OCI-LY1 (cell line): ENCODE data around the gene AHCYL1.

Experiments used
- H2AFZ ChIP-seq: fragments of 200-600 bp; sonication (generic), shearing (Covaris generic); 2 replicates; pipeline ENCODE4 v1.6.0; 2014; ENCODE audit warnings: antibody characterized with exemption, mild to moderate bottlenecking, low read length
- H3F3A ChIP-seq: fragments of 200-600 bp; sonication (generic), shearing (Covaris generic); 2 replicates; pipeline ENCODE4 v1.6.0; 2014; ENCODE audit warnings: mild to moderate bottlenecking, antibody characterized with exemption, low read length, moderate library complexity; ENCODE audit not compliant: insufficient read depth
- H3K27ac ChIP-seq: fragments of 200-600 bp; sonication (generic); 2 replicates; pipeline ENCODE4 v1.5.1; 2014; ENCODE audit warnings: low read length, mixed run types, mild to moderate bottlenecking, low read depth; ENCODE audit not compliant: poor library complexity, severe bottlenecking
- H3K27me3 ChIP-seq: fragments of 200-600 bp; sonication (generic); 2 replicates; pipeline ENCODE4 v1.6.0; 2014; ENCODE audit warnings: antibody characterized with exemption, mild to moderate bottlenecking, low read length, moderate library complexity; ENCODE audit not compliant: insufficient read depth
- H3K36me3 ChIP-seq: fragments of 200-600 bp; sonication (generic); 2 replicates; pipeline ENCODE4 v1.6.1; 2014; ENCODE audit warnings: mild to moderate bottlenecking, antibody characterized with exemption, low read length, moderate library complexity, mixed read lengths; ENCODE audit not compliant: insufficient read depth
- H3K4me1 ChIP-seq: fragments of 200-600 bp; sonication (generic); 2 replicates; pipeline ENCODE4 v1.5.1; 2014; ENCODE audit warnings: mild to moderate bottlenecking, low read length, moderate library complexity; ENCODE audit not compliant: insufficient read depth, severe bottlenecking
- H3K4me2 ChIP-seq: fragments of 200-600 bp; sonication (generic), shearing (Covaris generic); 2 replicates; pipeline ENCODE4 v1.6.1; 2014; ENCODE audit warnings: low read length
- H3K4me3 ChIP-seq: fragments of 200-600 bp; sonication (generic); 2 replicates; pipeline ENCODE4 v1.5.1; 2014; ENCODE audit warnings: low read length, low read depth, mild to moderate bottlenecking, mixed read lengths; ENCODE audit not compliant: poor library complexity, severe bottlenecking
- H3K79me2 ChIP-seq: fragments of 200-600 bp; shearing (Covaris generic); 2 replicates; pipeline ENCODE4 v1.6.1; 2016; ENCODE audit warnings: mixed run types, low read length, mixed read lengths; ENCODE audit not compliant: insufficient read depth
- H3K9ac ChIP-seq: fragments of 200-600 bp; sonication (generic), shearing (Covaris generic); 2 replicates; pipeline ENCODE4 v1.6.1; 2014; ENCODE audit warnings: mild to moderate bottlenecking, low read length, mixed read lengths
- H3K9me2 ChIP-seq: fragments of 200-600 bp; sonication (generic), shearing (Covaris generic); 2 replicates; pipeline ENCODE4 v1.6.1; 2014; ENCODE audit warnings: low read depth, mild to moderate bottlenecking, low read length, mixed read lengths
- H3K9me3 ChIP-seq: fragments of 200-600 bp; shearing (Covaris generic); 2 replicates; pipeline ENCODE4 v1.6.1; 2014; ENCODE audit warnings: low read length, mixed read lengths
- H4K20me1 ChIP-seq: fragments of 200-600 bp; sonication (generic), shearing (Covaris generic); 2 replicates; pipeline ENCODE4 v1.6.0; 2016; ENCODE audit warnings: mild to moderate bottlenecking, low read length; ENCODE audit not compliant: insufficient read depth
- EZH2 ChIP-seq: fragments of 200-600 bp; sonication (generic), shearing (Covaris generic); IDR thresholded peaks from 2 replicates; pipeline ENCODE4 v1.8.0; 2017; ENCODE audit warnings: borderline replicate concordance, mixed run types, mild to moderate bottlenecking, antibody characterized with exemption, low read length, moderate library complexity, mixed read lengths
- TF ChIP-seq, protein P1 (sequence below): fragments of 200-600 bp; sonication (generic), shearing (Covaris generic); IDR thresholded peaks from 2 replicates; pipeline ENCODE4 v1.5.1; 2017; ENCODE audit warnings: mild to moderate bottlenecking, antibody characterized with exemption, low read length, moderate library complexity, mixed read lengths

AHCYL1 gene

DNA sequence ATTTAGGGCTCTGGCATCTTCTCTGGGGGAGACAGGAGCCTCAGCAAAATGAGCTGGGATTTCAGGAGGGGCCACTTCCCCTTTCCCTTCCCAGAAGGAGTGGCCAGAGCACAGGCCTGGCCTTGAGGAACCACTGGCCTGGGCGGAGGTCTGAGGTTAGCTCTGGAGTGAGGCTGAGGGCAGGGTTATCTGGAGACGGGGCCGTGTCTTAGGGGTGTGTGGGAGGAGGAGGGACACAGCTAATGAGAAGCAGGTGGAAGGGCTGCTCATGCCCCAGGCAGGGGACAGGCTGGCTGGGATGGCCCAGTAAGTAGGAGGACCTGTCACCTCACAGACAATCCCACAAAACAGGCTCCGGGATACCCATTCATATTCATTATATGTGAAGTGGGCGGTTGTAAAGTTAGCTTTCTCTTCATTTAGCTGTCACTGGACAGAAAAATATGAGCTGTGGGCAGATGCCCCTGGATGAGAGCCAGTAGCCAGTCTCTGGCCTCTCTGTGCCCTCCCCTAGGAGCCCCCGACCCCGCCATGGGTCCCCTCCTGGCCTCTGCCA, 73.5 kb downstream of the AHCYL1 start:
- Histone ChIP-seq H3K36me3 (peaks cover 53% of the 10 kb centered on the region), H4K20me1 (peaks cover 2% of the 10 kb centered on the region; the same call in 1 of the 2 replicates), H3K9ac (no peak overlapping the region), H3K27ac (no peak overlapping the region), H3K9me2 (no peaks in the 10 kb centered on the region), H3K27me3 (no peaks in the 10 kb centered on the region), H3K9me3 (no peaks in the 10 kb centered on the region), H2AFZ (no peak overlapping the region), H3F3A (no peaks in the 10 kb centered on the region), H3K4me1 (no peaks in the 10 kb centered on the region), H3K4me3 (no peak overlapping the region), H3K79me2 (no peaks in the 10 kb centered on the region), H3K4me2 (no peak overlapping the region)
- TF ChIP-seq, protein P1, sequence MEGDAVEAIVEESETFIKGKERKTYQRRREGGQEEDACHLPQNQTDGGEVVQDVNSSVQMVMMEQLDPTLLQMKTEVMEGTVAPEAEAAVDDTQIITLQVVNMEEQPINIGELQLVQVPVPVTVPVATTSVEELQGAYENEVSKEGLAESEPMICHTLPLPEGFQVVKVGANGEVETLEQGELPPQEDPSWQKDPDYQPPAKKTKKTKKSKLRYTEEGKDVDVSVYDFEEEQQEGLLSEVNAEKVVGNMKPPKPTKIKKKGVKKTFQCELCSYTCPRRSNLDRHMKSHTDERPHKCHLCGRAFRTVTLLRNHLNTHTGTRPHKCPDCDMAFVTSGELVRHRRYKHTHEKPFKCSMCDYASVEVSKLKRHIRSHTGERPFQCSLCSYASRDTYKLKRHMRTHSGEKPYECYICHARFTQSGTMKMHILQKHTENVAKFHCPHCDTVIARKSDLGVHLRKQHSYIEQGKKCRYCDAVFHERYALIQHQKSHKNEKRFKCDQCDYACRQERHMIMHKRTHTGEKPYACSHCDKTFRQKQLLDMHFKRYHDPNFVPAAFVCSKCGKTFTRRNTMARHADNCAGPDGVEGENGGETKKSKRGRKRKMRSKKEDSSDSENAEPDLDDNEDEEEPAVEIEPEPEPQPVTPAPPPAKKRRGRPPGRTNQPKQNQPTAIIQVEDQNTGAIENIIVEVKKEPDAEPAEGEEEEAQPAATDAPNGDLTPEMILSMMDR = no peak
- TF ChIP-seq EZH2 = no peak

DNA sequence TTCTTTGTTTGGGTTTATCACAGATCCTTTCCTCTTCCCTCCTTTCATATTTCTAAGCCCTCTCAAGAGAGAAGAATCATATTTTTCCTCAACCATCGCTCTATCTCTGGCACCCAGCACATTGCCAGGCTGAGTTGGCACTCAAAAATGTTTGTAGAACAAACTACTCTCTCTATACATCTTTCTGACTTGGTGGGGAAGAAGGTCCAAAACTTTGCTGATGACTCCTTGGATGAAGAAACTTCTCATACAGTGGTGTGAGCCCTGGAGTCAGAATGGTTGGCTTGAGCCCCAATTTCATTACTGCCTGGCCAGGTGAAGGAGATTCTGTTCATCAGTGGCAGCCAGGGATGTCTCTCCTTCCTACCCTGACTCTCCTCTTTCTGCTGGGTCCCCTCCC, 74.0 kb downstream of the AHCYL1 start:
- H2AFZ ChIP-seq = no peak overlapping the region
- no peak overlapping the region for H3K4me3 ChIP-seq
- peaks cover 2% of the 10 kb centered on the region; the same call in 1 of the 2 replicates for H4K20me1 ChIP-seq
- peaks cover 48% of the 10 kb centered on the region for H3K36me3 ChIP-seq
- no peak for TF ChIP-seq EZH2
- TF ChIP-seq, protein P1 = no peak
- no peak overlapping the region for H3K9ac ChIP-seq
- no peaks in the 10 kb centered on the region for H3K9me3 ChIP-seq
- no peaks in the 10 kb centered on the region for H3K4me1 ChIP-seq
- no peak overlapping the region for H3K4me2 ChIP-seq
- H3K27me3 ChIP-seq = no peaks in the 10 kb centered on the region
- no peaks in the 10 kb centered on the region for H3F3A ChIP-seq
- no peak overlapping the region for H3K27ac ChIP-seq
- no peaks in the 10 kb centered on the region for H3K79me2 ChIP-seq
- no peaks in the 10 kb centered on the region for H3K9me2 ChIP-seq

GRCh38 chr1:110059133-110059863, 74.7 kb downstream of the AHCYL1 start:
- Histone ChIP-seq H2AFZ (no peak overlapping the region), H3K4me1 (no peaks in the 10 kb centered on the region), H4K20me1 (no peaks in the 10 kb centered on the region), H3K27ac (no peak overlapping the region), H3K36me3 (peaks cover 41% of the 10 kb centered on the region), H3K9me3 (no peaks in the 10 kb centered on the region), H3K9me2 (no peaks in the 10 kb centered on the region), H3F3A (no peaks in the 10 kb centered on the region), H3K9ac (no peak overlapping the region), H3K4me2 (no peak overlapping the region), H3K4me3 (no peak overlapping the region), H3K27me3 (no peaks in the 10 kb centered on the region), H3K79me2 (no peaks in the 10 kb centered on the region)
- TF ChIP-seq, protein P1 = no peak
- TF ChIP-seq EZH2 = no peak
